Thyroid gland (tissue), 4 donors: Measurements from ENCODE around the gene ANKRD11. TPM values are rescaled to one million over a fixed set of nuclear protein-coding genes. Genes with fewer than 3 reads are reported as not detected.

Experiments used
- DNase-seq, 2 donors: peaks; one replicate each; pipeline ENCODE4 v3.0.0-alpha.2; 2019
- H3K27ac ChIP-seq, 3 donors: fragments of 200-600 bp; sonication (generic); 1 replicate in 2 of 3; 2 replicates in 1 of 3; pipeline ENCODE4 v1.5.1; 2016 to 2019; ENCODE audit warnings: mild to moderate bottlenecking in 1 of 3, moderate library complexity in 1 of 3
- H3K27me3 ChIP-seq: fragments of 200-600 bp; sonication (generic); one replicate; pipeline ENCODE4 v1.5.1; 2019
- H3K36me3 ChIP-seq, 2 donors: fragments of 200-600 bp; sonication (generic); one replicate each; pipeline ENCODE4 v1.5.1; 2016 to 2019
- H3K4me1 ChIP-seq, 2 donors: fragments of 200-600 bp; sonication (generic); one replicate each; pipeline ENCODE4 v1.5.1; 2017 to 2019
- H3K4me3 ChIP-seq, 3 donors: fragments of 200-600 bp; sonication (generic); replicated peaks in 1 of 3; 1 replicate in 2 of 3; 2 replicates in 1 of 3; pipeline ENCODE4 v1.5.1; 2016; ENCODE audit warnings: mild to moderate bottlenecking in 1 of 3
- H3K9me3 ChIP-seq: fragments of 200-600 bp; sonication (generic); one replicate; pipeline ENCODE4 v1.5.1; 2017
- POLR2A ChIP-seq, 2 donors: fragments of 450-650 bp; IDR thresholded peaks; one replicate each; pipeline ENCODE4 v1.6.1; 2017; ENCODE audit warnings: antibody characterized with exemption in 2 of 2, mild to moderate bottlenecking in 2 of 2, moderate library complexity in 1 of 2
- WGBS, 2 donors: methylation state at CpG; one replicate each; pipeline ENCODE4 v1.1.5; 2017; 5-methylcytosine and 5-hydroxymethylcytosine counted together
- intact Hi-C: fragments of 100-400 bp; cut with DNase I; formaldehyde crosslinking; loops from one replicate; pipeline ENCODE4 v1.15.1; 2023
- total RNA-seq, 4 donors: library from RNA; depleted of rRNA; stranded (reverse); fragments of >200 nt; gene quantifications; one replicate each; pipeline ENCODE4 v1.2.3, GENCODE V29; 2016
- TF ChIP-seq, protein P1 (sequence below), 6 experiments: fragments of 200-600 bp in 3 of 6; fragments of 450-650 bp in 3 of 6; sonication (generic) in 3 of 6; IDR thresholded peaks; one replicate each; pipeline ENCODE4 v1.5.1; 2016 to 2019; ENCODE audit warnings: antibody characterized with exemption in 6 of 6, mild to moderate bottlenecking in 2 of 6, inconsistent platforms in 1 of 6, moderate library complexity in 1 of 6

ANKRD11 gene
- total RNA-seq, 4 donors from 2014 or later, result 62.1 to 90.4 (median 75.0) TPM

DNA sequence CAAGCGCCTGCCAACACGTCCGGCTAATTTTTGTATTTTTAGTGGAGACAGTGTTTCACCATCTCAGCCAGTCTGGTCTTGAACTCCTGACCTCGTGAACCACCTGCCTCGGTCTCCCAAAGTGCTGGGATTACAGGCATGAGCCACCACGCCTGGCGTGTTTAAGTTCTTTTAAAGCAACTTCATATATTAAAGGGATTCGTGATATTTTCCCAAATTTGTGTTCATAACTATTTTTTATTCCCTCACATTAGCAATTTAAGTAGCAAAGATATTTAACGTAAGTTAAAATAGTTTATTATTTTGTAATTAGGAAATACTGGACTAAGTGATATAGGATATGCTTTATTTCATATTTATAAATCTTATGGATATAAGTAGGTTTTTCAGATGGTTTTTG lies 22.1 kb upstream of the ANKRD11 start:
- peaks cover 25% of the 10 kb centered on the region in 2 donors for H3K4me1 ChIP-seq
- no peaks in the 10 kb centered on the region for H3K9me3 ChIP-seq
- H3K36me3 ChIP-seq, result peaks cover 17 to 32% of the 10 kb centered on the region in 2 donors
- intact Hi-C loops, result no loop called here
- TF ChIP-seq, protein P1, sequence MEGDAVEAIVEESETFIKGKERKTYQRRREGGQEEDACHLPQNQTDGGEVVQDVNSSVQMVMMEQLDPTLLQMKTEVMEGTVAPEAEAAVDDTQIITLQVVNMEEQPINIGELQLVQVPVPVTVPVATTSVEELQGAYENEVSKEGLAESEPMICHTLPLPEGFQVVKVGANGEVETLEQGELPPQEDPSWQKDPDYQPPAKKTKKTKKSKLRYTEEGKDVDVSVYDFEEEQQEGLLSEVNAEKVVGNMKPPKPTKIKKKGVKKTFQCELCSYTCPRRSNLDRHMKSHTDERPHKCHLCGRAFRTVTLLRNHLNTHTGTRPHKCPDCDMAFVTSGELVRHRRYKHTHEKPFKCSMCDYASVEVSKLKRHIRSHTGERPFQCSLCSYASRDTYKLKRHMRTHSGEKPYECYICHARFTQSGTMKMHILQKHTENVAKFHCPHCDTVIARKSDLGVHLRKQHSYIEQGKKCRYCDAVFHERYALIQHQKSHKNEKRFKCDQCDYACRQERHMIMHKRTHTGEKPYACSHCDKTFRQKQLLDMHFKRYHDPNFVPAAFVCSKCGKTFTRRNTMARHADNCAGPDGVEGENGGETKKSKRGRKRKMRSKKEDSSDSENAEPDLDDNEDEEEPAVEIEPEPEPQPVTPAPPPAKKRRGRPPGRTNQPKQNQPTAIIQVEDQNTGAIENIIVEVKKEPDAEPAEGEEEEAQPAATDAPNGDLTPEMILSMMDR (IDR thresholded peaks at IDR 0.05), result no peak
- no peak for TF ChIP-seq POLR2A (IDR thresholded peaks at IDR 0.05)
- WGBS, 2 donors, result 94 to 97% methylated on average over 9 of the region's 9 CpGs
- no peak overlapping the region for H3K27ac ChIP-seq
- no peak for DNase-seq
- H3K27me3 ChIP-seq, result no peaks in the 10 kb centered on the region
- no peak overlapping the region for H3K4me3 ChIP-seq

DNA sequence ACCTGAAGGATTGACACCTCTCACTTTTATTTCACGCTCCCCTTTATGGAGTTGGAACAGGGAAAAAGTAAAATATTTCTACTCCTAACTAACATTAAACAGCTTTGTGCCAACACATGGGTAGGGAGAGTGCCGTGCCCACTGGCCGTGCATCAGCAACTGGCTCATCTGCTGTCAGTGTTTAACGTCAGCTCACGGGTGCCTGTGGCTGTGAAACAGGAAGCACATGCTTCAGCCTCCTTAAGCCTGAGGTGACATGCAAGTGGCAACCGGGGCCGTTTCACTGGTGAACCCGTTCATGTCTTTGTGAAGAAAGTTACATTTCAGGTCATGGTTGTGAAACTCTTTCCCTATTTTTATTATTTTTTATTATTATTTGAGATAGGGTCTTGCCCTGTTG lies 21.0 kb upstream of the ANKRD11 start:
- 74 to 76% methylated on average over 8 of the region's 8 CpGs for WGBS, 2 donors
- peak overlapping the region in 2 of 3 donors; percentile 39 to 91 for H3K27ac ChIP-seq
- DNase-seq, result no peak
- H3K4me1 ChIP-seq, result peaks cover 32 to 35% of the 10 kb centered on the region in 2 donors
- H3K4me3 ChIP-seq, result no peak overlapping the region
- no peaks in the 10 kb centered on the region for H3K9me3 ChIP-seq
- TF ChIP-seq, protein P1 (IDR thresholded peaks at IDR 0.05), result no peak
- no peak for TF ChIP-seq POLR2A (IDR thresholded peaks at IDR 0.05)
- H3K27me3 ChIP-seq, result no peaks in the 10 kb centered on the region
- intact Hi-C loops, result no loop called here
- H3K36me3 ChIP-seq, result peaks cover 12 to 24% of the 10 kb centered on the region in 2 donors

- WGBS, 2 donors, result 34 to 38% methylated on average over 9 of the region's 9 CpGs
- Histone ChIP-seq H3K4me1 (peaks cover 39 to 43% of the 10 kb centered on the region in 2 donors), H3K27me3 (no peaks in the 10 kb centered on the region), H3K4me3 (no peak overlapping the region), H3K36me3 (peaks cover 5 to 24% of the 10 kb centered on the region in 2 donors), H3K27ac (peak overlapping the region; percentile 39 to 91 (median 88)), H3K9me3 (no peaks in the 10 kb centered on the region)
- DNase-seq, result peak; percentile 78 to 81
- intact Hi-C loops, result no loop called here
- TF ChIP-seq, protein P1 (IDR thresholded peaks at IDR 0.05), result no peak
- TF ChIP-seq POLR2A (IDR thresholded peaks at IDR 0.05), result no peak
Observed at GRCh38 chr16:89510526-89510925, 20.2 kb upstream of the ANKRD11 start.

DNA sequence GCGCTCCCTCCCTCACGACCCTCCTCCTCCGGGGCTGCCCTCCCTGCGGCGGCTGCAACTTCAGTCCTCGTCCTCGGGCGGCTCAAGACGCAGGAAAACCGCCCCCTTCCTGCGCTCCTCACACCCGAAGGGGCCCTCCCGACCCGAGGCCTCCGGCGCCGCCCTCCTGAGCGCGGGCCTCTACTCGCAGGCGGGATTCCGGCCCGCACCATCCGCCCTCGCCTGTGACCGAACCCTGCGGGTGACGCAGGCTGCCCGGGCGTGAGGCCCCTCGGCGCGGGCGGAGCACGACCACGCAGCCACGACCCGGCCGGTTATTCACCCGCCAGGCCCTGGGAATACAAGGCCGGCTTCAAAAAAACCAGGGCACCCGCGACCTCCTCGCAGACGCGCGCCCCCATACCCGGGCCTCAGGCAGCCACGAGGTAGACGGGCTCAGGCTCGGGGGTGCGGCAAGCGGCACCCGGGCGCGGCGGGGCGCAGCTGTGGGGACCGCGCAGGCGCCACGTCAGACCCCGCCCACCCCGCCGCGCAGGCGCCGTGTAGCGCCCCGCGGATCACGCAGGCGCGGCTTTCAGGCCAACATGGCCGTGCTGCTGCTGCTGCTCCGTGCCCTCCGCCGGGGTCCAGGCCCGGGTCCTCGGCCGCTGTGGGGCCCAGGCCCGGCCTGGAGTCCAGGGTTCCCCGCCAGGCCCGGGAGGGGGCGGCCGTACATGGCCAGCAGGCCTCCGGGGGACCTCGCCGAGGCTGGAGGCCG lies 17.7 kb upstream of the ANKRD11 start, which contains the start of gene SPG7:
SPG7 (plus strand) TSS at position 570 of the 757 bp plus-strand sequence; CDS start at position 585, 15 bp downstream.
- TF ChIP-seq, protein P1 (IDR thresholded peaks at IDR 0.05), result no peak
- peak; percentile 48 to 94 for TF ChIP-seq POLR2A (IDR thresholded peaks at IDR 0.05)
- H3K4me1 ChIP-seq, result peaks cover 45 to 52% of the 10 kb centered on the region in 2 donors
- WGBS, 2 donors, result 0% methylated on average over 16 of the region's 90 CpGs; no CpG with 5 or more reads in 1 of the 2 donors
- H3K9me3 ChIP-seq, result no peaks in the 10 kb centered on the region
- H3K36me3 ChIP-seq, result peaks cover 5 to 10% of the 10 kb centered on the region in 2 donors
- H3K4me3 ChIP-seq, result peak within 1 kb of the TSS; percentile 89 to 94 (median 91)
- DNase-seq, result peak; percentile 82 to 83
- intact Hi-C loops, result no loop called here
- peak within 1 kb of the TSS; percentile 86 to 91 (median 89) for H3K27ac ChIP-seq
- no peaks in the 10 kb centered on the region for H3K27me3 ChIP-seq
